Liver (tissue), 3 donors: ENCODE measurements around the gene MGA.

Experiments used
- CTCF ChIP-seq: fragments of 150-350 bp; IDR thresholded peaks from 2 replicates; pipeline ENCODE4 v1.5.1; 2017; ENCODE audit warnings: improper control_type of control experiment, low read depth, low read length; ENCODE audit not compliant: missing input control
- EGR1 ChIP-seq, 2 donors: IDR thresholded peaks; 2 replicates each; pipeline ENCODE4 v1.6.1; 2016 to 2018; ENCODE audit warnings: antibody characterized with exemption in 2 of 2, low read depth in 2 of 2
- FOXA1 ChIP-seq: IDR thresholded peaks from 2 replicates; pipeline ENCODE4 v1.6.1; 2016; ENCODE audit warnings: antibody characterized with exemption
- GABPA ChIP-seq, 2 donors: IDR thresholded peaks in 1 of 2; conservative IDR thresholded peaks in 1 of 2; 2 replicates each; pipeline ENCODE4 v1.6.1; 2016; ENCODE audit warnings: antibody characterized with exemption in 2 of 2, mild to moderate bottlenecking in 1 of 2, moderate library complexity in 1 of 2
- RAD21 ChIP-seq, 2 donors: IDR thresholded peaks; 2 replicates each; pipeline ENCODE4 v1.6.1; 2016; ENCODE audit warnings: antibody characterized with exemption in 2 of 2, mild to moderate bottlenecking in 2 of 2
- donor health status: healthy.
- donor health status: healthy.

- no peak for TF ChIP-seq CTCF
- TF ChIP-seq FOXA1, result no peak
- no peak for TF ChIP-seq GABPA (IDR thresholded peaks at IDR 0.05 in 1 of 2, conservative IDR thresholded peaks at IDR 0.05 in 1 of 2)
- no peak for TF ChIP-seq EGR1 (IDR thresholded peaks at IDR 0.05; ENCODE audit: low read depth in 2 of 2)
- TF ChIP-seq RAD21 (IDR thresholded peaks at IDR 0.05), result no peak
Observed at GRCh38 chr15:41773332-41773728, 113.1 kb downstream of the MGA start.
